Measurements from ENCODE around the gene PANK4. TPM values are rescaled to one million over a fixed set of nuclear protein-coding genes. Genes with fewer than 3 reads are reported as not detected.

Gene PANK4
- total and polyA plus RNA-seq, 9 of the 15 experiments (the other 6 are each of a cell fraction or from before 2014, with no cell fraction given) = 0.93 to 55.6 (median 31.5) TPM

DNA sequence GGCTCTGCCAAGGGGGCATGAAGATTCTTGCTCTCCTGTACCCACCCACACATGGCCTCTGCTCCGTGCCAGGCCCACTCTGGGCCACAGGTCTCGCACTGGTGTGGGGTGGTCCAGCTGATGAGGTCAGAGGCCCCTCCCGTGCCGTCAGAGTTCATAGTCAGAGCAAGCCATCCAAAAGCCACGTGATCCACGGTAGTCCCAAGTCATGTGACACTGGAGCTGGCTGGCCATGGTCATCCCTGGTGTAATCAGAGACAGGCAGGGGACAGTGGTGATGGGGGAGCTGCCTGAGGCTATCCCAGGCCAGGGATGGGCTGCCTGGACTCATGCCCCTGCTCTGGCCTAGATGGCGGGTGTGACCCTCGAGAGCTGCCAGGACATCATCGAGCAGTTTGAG is 39.8 kb downstream of the PANK4 start (continued):
- peak; percentile 53 for TF ChIP-seq USF2 (CRISPR knock-in tag; IDR thresholded peaks at IDR 0.05)
- TF ChIP-seq ZNF830 (CRISPR knock-in tag; IDR thresholded peaks at IDR 0.05) = no peak
- no peak for TF ChIP-seq NFIC (IDR thresholded peaks at IDR 0.05)
- TF ChIP-seq MEF2D (tag; conservative IDR thresholded peaks at IDR 0.05; ENCODE audit: low read depth) = no peak
- TF ChIP-seq RFX5 (IDR thresholded peaks at IDR 0.05; ENCODE audit: low read depth, low read length) = no peak
- TF ChIP-seq, protein P1, sequence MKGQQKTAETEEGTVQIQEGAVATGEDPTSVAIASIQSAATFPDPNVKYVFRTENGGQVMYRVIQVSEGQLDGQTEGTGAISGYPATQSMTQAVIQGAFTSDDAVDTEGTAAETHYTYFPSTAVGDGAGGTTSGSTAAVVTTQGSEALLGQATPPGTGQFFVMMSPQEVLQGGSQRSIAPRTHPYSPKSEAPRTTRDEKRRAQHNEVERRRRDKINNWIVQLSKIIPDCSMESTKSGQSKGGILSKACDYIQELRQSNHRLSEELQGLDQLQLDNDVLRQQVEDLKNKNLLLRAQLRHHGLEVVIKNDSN (CRISPR knock-in tag; IDR thresholded peaks at IDR 0.05) = peak; percentile 75
- no peak for TF ChIP-seq ZNF184 (CRISPR knock-in tag; IDR thresholded peaks at IDR 0.05)
- no peak for TF ChIP-seq CBX1 (IDR thresholded peaks at IDR 0.05; ENCODE audit: low read depth)
- no peak for TF ChIP-seq PRDM10 (IDR thresholded peaks at IDR 0.05; ENCODE audit: partially characterized antibody)
- TF ChIP-seq TGIF2 (CRISPR knock-in tag; IDR thresholded peaks at IDR 0.05) = no peak
- TF ChIP-seq BCLAF1 (IDR thresholded peaks at IDR 0.05; ENCODE audit: borderline replicate concordance in 1 of 2, control insufficient read depth in 1 of 2, low read depth in 2 of 2, low read length in 1 of 2) = no peak
- TF ChIP-seq ETV1 (tag; conservative IDR thresholded peaks at IDR 0.05; ENCODE audit: low read depth) = no peak
- TF ChIP-seq TFE3 (CRISPR knock-in tag; IDR thresholded peaks at IDR 0.05) = peak; percentile 81
